ENCODE data around the gene HDAC4.

DNA sequence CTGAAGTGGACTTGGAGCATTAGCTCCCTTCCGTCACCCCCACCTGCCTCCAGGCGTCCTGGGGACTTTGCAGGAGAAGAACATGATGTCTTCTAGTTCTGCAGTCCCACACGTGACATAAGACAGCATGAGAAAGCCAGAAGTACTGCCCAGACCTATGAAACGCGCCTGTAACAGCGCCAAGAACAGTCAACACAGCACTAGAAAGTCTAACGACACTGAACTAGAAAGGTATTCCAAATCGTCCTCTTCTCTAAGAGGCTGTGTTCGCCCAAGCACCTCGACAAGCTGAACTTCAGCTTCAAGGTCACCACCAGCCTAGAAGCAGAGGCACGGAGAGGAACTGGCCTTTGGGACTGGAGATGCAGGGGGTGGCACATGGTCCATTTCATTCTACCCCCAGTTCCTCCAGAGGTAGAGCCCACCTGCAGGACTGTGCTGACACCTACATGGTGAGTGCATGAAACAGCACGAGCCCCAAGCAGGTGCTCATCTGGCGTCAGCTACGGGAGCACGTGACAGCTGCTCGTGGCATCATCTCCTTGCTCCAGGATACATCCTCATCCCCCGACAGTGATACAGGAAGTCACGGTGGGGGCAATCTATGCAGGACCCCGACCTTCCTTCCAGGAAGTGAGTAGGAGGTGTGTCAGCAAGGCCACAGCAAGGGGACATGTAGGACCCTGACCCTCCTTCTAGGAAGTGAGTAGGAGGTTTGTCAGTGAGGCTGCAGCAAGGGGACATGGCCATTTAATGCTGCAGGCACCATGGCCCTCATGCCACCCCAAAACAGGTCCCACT, 3.7 kb downstream of the HDAC4 start:
- TF ChIP-seq, protein P1, sequence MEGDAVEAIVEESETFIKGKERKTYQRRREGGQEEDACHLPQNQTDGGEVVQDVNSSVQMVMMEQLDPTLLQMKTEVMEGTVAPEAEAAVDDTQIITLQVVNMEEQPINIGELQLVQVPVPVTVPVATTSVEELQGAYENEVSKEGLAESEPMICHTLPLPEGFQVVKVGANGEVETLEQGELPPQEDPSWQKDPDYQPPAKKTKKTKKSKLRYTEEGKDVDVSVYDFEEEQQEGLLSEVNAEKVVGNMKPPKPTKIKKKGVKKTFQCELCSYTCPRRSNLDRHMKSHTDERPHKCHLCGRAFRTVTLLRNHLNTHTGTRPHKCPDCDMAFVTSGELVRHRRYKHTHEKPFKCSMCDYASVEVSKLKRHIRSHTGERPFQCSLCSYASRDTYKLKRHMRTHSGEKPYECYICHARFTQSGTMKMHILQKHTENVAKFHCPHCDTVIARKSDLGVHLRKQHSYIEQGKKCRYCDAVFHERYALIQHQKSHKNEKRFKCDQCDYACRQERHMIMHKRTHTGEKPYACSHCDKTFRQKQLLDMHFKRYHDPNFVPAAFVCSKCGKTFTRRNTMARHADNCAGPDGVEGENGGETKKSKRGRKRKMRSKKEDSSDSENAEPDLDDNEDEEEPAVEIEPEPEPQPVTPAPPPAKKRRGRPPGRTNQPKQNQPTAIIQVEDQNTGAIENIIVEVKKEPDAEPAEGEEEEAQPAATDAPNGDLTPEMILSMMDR (IDR thresholded peaks at IDR 0.05): peak; percentile 35
- no peak for TF ChIP-seq ZFX (IDR thresholded peaks at IDR 0.05; ENCODE audit: borderline replicate concordance)

Measured in 22Rv1 (cell line).